ENCODE data around the gene PSTPIP1.
A peak's percentile ranks its signal among the peaks of the same experiment; 100 is the strongest.

Gene PSTPIP1

GRCh38 chr15:76996526-76997401 lies 1.8 kb downstream of the PSTPIP1 start:
- no peaks in the 10 kb centered on the region for H3K9me3 ChIP-seq
- no peaks in the 10 kb centered on the region for H3K27me3 ChIP-seq
- H3K36me3 ChIP-seq: peaks cover 29% of the 10 kb centered on the region
- peak overlapping the region; percentile 86 to 92 for H3K4me3 ChIP-seq (ENCODE audit: low read depth in 1 of 2, low read length in 1 of 2)
- no peak for TF ChIP-seq CTCF (IDR thresholded peaks at IDR 0.05)
- peaks cover 86 to 94% of the 10 kb centered on the region in 2 experiments for H3K4me1 ChIP-seq (ENCODE audit: control insufficient read depth in 1 of 2, insufficient read depth in 1 of 2, low read depth in 1 of 2, low read length in 1 of 2)
- peak overlapping the region; percentile 96 for H3K27ac ChIP-seq

GRCh38 chr15:76998663-76999285 lies 3.8 kb downstream of the PSTPIP1 start:
- peak overlapping the region in 1 of 2 experiments; percentile 86 for H3K4me3 ChIP-seq (ENCODE audit: low read depth in 1 of 2, low read length in 1 of 2)
- TF ChIP-seq CTCF (IDR thresholded peaks at IDR 0.05): no peak
- no peaks in the 10 kb centered on the region for H3K27me3 ChIP-seq
- peak overlapping the region; percentile 96 for H3K27ac ChIP-seq
- H3K36me3 ChIP-seq: peaks cover 33% of the 10 kb centered on the region
- peaks cover 86 to 94% of the 10 kb centered on the region in 2 experiments for H3K4me1 ChIP-seq (ENCODE audit: control insufficient read depth in 1 of 2, insufficient read depth in 1 of 2, low read depth in 1 of 2, low read length in 1 of 2)
- H3K9me3 ChIP-seq: no peaks in the 10 kb centered on the region

GRCh38 chr15:76999996-77000395 lies 5.1 kb downstream of the PSTPIP1 start:
- no peaks in the 10 kb centered on the region for H3K9me3 ChIP-seq
- H3K27me3 ChIP-seq: no peaks in the 10 kb centered on the region
- no peak for TF ChIP-seq CTCF (IDR thresholded peaks at IDR 0.05)
- peaks cover 86 to 94% of the 10 kb centered on the region in 2 experiments for H3K4me1 ChIP-seq (ENCODE audit: control insufficient read depth in 1 of 2, insufficient read depth in 1 of 2, low read depth in 1 of 2, low read length in 1 of 2)
- H3K4me3 ChIP-seq (ENCODE audit: low read depth in 1 of 2, low read length in 1 of 2): peak overlapping the region in 1 of 2 experiments; percentile 25
- H3K27ac ChIP-seq: peak overlapping the region; percentile 96
- peaks cover 33% of the 10 kb centered on the region for H3K36me3 ChIP-seq

GRCh38 chr15:77001351-77001750 lies 6.4 kb downstream of the PSTPIP1 start:
- peak overlapping the region; percentile 96 for H3K27ac ChIP-seq
- peaks cover 99% of the 10 kb centered on the region in 2 experiments for H3K4me1 ChIP-seq (ENCODE audit: control insufficient read depth in 1 of 2, insufficient read depth in 1 of 2, low read depth in 1 of 2, low read length in 1 of 2)
- no peaks in the 10 kb centered on the region for H3K9me3 ChIP-seq
- H3K27me3 ChIP-seq: no peaks in the 10 kb centered on the region
- H3K4me3 ChIP-seq (ENCODE audit: low read depth in 1 of 2, low read length in 1 of 2): peak overlapping the region; percentile 28 to 44
- TF ChIP-seq CTCF (IDR thresholded peaks at IDR 0.05): no peak
- H3K36me3 ChIP-seq: peaks cover 33% of the 10 kb centered on the region

GRCh38 chr15:77001966-77002365 lies 7.0 kb downstream of the PSTPIP1 start:
- Histone ChIP-seq H3K27ac (peak overlapping the region; percentile 96), H3K4me1 (ENCODE audit: control insufficient read depth in 1 of 2, insufficient read depth in 1 of 2, low read depth in 1 of 2, low read length in 1 of 2) (peaks cover 99 to 100% of the 10 kb centered on the region in 2 experiments), H3K9me3 (no peaks in the 10 kb centered on the region), H3K4me3 (ENCODE audit: low read depth in 1 of 2, low read length in 1 of 2) (peak overlapping the region in 1 of 2 experiments; percentile 44), H3K36me3 (peaks cover 38% of the 10 kb centered on the region), H3K27me3 (no peaks in the 10 kb centered on the region)
- TF ChIP-seq CTCF (IDR thresholded peaks at IDR 0.05): no peak
